CD4-positive, alpha-beta T cell treated with Interleukin-17A for 1 hour (primary cell): ENCODE results near the gene ZNF488.
"Not testable (repeated sequence)": the region's sequence is repeated elsewhere in the genome, so short reads cannot be mapped to it uniquely, and the experiment has no call there.

Source experiments
- DNase-seq: peaks from one replicate; pipeline ENCODE4 v3.0.0-alpha.2; 2020

ZNF488 gene

GRCh38 chr10:47409866-47410256 is 25.8 kb upstream of the ZNF488 start:
- DNase-seq = no peak

DNA sequence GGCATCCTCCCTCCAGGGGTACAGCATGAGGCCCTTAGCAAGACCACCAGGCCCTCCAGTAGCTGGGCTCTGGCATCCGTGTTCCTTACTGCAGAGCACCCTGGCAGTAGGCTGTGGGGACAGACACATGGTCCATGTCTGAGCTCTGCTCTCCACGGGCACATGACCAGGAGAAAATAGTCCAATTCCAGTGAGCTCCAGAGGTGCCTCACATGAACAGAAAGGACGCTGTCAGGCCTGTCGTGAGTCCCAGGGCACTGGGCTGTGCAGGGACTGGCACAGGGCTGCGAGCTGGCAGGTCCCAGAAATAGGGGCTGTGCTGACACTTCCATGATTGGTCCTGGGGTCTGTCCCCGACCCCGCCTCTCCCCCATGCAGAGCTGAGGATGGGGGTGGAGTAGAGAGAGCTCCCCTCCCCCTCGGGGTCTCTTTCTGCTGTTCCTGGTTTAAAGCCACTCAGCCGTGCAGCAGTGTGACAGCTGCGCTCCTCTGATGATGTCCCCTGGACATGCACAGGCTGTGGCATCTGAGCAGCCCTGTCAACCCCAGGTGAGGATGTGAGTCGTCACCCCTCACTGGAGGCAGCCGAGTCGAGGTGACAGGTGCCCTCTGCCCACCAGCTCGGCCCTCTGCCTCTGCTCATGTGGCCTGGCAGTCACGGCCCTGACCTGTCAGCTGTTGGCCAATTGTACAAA is 25.2 kb upstream of the ZNF488 start:
- DNase-seq = no peak

- DNase-seq = no peak
Observed at GRCh38 chr10:47408606-47409005, 24.5 kb upstream of the ZNF488 start.

- no peak for DNase-seq
Observed at GRCh38 chr10:47406870-47407691, 23.0 kb upstream of the ZNF488 start.

DNA sequence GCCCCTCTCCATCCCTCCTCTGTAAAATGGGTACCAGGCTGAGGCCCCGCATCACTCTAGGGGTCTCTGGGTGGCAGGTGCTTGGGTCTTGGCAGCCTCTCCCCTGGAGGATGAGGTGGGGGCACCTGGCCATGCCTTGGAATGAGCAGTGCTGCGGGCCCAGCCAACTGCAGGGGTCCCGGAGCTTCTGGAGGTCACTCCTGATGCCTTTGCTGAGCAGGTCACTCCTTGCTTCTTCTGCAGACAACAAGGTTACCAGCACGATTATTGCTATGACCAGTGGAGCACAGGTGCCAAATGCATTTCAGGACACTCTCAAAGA is 22.4 kb upstream of the ZNF488 start:
- no peak for DNase-seq

GRCh38 chr10:47405857-47406547 is 21.9 kb upstream of the ZNF488 start:
- no peak for DNase-seq

GRCh38 chr10:47404937-47405336 is 20.8 kb upstream of the ZNF488 start:
- DNase-seq = no peak

- DNase-seq = no peak
Observed at GRCh38 chr10:47404446-47404845, 20.4 kb upstream of the ZNF488 start.

DNA sequence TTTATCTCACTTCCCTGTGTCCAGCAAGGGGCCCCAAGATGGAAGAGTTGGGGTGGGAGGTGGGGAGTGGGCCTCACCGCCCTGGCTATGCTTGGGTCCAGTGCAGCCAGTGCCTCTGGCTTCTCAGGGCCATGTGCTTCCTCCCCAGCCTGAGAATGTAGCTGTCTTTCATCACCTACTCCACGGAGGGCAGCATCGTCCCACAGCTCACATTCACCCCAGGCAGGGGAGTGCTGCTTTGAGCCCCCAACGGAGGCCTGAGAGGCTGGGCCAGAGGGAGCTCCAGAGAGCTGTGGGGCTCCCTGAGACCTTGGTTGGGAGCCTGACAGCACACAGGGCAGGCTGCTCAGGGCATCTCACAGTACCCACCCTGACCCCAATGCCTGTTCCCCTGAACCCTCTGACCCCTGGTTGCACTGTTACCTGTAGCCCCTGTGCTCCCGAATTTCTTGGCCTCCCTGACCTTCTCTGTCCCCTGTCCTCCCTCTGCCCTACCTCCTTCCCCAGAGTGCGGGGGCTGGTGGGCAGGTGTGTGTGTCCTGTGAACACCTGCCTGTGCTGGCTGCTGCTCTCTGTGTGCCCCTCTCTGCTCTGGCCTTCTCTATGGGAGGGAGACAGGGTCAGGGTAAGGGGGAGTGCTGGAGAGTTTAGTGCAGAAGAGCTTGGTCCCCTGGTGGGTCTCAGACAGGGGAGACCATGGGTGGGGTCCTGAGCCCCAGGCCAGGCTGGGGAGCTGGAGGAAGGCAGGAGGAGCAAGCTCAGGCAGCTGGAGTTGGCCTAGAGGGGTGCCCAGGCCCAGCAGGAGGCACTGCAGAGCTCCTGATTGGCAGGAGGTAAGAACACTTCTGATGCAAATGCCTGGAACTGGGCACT is 19.6 kb upstream of the ZNF488 start:
- DNase-seq = no peak

DNA sequence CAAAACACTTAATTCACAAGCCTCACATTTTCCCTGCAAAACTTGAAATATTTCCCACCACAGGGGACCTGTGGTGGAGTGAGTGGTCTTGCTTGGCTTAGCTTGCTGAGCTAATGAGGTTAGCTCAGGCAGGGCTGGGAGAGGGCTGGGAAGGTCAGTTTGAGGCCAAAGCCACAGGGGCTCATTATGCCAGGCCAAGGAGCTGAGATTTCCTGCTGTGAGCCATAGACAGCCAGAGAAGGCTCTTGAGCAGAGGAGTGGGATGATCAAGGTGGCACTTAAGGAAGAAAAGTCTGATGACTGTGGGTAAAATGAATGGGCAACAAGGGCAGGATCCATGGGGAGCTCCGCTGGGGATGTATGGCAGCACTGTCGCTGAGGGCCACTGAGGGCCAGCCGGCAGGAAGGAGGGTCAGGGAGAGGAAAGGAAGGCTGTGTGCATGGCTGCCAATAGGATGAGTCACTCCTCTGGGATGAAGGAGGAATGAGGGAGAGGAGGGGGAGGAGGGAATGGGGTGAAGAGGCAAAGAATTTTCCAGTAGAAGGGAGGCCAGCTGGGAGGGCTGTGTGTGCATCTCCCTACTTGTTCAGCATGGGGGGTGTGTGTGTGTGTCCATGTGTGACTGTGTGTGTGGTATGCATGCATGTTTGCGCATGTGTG is 18.7 kb upstream of the ZNF488 start:
- DNase-seq = no peak

- DNase-seq = no peak
Observed at GRCh38 chr10:47401874-47402640, 18.0 kb upstream of the ZNF488 start.

- DNase-seq = no peak
Observed at GRCh38 chr10:47401210-47401609, 17.1 kb upstream of the ZNF488 start.

DNA sequence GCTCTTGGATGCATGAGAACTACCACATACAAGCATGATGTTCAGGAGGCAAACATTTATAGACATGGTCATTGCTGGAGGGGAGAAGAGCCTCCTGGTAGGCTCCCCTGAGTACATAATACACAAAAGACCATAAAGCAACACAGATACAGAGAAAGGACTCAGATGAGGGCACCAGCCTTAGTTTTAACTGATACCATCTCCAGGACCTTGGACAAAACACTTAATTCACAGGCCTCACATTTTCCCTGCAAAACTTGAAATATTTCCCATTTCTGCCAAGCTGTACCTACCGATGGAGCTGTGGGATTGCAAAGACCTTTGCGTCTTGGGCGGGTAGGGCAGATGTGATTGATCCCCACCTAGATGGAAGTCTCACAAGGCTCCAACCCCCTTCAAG is 16.7 kb upstream of the ZNF488 start:
- no peak for DNase-seq

DNA sequence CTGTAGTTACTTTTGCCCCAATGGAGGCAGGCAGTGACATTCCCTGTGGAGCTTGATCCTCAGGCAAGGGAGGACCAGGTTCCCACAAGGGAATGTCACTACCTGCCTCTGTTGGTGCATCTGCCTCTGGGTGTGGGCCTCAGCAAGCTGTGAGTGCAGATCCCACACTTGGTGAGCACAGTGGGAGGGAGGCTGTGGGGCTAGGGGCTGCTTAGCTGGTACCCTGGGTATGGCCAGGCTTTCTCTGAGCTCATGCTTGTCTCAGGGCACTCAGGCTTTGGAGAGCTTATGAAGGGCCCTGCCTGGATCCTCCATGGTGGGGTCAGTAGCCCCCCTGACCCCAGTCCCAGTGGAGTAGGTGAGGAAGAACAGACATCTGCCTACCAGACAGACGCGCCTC is 16.2 kb upstream of the ZNF488 start:
- DNase-seq = no peak

GRCh38 chr10:47397256-47397655 is 13.2 kb upstream of the ZNF488 start:
- DNase-seq = no peak

DNA sequence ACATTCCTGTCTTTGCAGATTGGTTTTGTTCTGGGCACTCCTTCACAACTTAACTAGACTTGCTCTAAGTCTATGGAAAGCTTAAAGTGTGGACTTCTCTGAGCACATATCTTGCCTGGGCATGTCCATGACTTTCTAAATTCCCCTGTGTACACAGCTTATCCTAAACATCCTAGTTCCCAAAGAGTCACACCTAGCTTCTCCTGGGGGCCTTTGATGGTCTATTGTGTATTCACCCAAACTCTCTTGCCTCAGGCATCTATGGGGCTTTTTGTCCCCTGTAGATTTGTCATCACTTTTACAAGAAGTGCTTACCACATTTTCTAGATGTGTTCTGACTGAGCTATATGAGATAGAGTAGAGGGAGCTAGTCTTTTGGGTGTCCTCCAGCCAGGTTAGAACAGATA is 12.2 kb upstream of the ZNF488 start:
- no peak for DNase-seq

GRCh38 chr10:47389619-47390018 is 5.5 kb upstream of the ZNF488 start:
- DNase-seq = no peak

DNA sequence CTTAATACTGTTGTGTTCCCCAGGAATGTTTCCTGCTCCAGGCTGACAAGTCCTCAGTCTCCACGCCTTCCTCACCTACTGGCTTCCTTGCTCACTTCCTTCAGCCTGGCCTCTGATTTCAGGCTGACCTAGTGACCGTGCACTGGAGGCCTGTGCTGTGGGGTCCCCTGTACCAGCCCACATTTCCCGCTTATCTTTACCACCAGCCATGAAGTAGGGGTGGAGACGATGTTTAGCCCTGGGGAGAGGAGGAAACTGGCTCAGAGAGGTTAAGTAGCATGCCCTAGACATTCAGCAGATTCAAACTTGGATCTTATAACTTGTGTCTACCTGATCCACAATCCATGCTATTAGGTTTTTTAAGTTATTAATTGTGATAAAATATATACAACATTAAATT is 4.8 kb upstream of the ZNF488 start:
- no peak for DNase-seq

DNA sequence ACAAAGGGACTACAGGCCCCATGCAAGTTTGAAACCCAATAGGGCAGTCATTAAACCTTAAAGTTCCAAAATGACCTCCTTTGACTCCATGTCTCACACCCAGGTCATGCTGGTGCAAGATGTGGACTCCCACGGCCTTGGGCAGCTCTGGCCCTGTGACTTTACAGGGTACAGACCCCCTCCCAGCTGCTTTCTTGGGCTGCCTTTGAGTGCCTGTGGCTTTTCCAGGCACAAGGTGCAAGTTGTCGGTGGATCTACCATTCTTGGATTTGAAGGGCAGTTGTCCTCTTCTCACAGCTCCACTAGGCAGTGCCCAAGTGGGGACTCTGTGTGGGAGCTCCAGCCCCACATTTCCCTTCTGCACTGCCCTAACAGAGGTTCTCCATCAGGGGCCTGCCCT is 2.0 kb upstream of the ZNF488 start:
- not testable (repeated sequence) for DNase-seq

DNA sequence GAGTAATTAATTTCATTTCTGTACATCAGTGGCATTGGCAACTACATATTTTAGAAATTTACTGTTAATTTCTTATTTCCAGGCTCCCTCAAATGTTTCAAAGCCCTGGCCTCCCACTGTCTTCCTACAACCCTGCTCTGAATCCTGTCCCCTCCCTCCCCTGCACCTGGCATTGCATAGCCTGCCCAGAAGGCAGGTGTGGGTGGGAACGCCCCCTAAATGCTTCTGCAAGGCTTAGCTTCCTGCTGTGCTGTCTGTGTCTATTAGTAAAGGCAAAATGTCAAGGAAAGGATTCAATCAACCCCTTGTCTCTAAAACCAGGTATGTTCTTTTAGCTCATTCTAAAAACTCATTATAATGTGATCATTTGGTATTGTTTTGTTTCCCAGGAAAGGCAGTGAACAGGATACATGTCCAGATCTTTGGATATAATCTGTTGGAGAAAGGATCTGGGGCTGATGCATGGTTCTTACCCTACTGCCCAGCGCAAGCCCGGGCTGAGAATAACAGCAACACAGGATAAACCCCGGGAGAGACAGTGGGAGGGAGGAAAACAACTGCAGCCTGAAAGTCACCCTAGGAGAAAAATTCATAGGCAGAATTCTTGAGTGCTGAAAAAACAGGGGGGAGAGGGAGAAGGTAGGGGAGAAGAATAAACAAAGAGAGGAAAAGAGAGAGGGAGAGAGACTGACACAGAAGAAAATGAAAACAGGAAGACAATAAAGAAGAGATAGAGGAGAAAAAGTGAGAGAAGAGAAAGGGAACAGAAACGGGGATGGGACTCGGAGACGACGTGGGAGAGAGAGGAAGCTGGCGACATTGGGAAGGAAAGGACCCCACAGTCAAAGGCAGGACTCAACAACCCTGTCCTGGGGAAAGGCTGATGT is 589 bp downstream of the ZNF488 start:
- DNase-seq = no peak
